ENCODE results near the gene MIB1.
"Not testable (repeated sequence)": the region's sequence is repeated elsewhere in the genome, so short reads cannot be mapped to it uniquely, and the experiment has no call there.

Gene MIB1

DNA sequence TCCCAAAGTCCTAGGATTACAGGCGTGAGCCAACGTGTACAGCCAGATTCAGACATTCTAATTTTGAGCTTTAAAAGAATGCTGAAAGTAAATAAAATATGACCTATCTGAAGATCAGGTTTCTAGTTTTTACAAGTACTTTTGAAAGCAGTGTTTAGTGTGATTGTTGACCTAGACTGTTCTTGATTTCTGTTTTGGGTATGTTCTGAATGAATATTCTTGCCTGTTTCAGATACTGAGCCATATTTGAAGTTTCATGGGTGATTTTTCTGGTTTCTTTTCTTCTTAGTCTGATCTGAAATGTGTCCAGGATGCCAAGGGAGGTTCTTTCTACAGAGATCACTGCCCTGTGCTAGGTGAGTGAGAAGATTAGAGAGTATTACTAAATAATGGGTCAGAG, 37.2 kb downstream of the MIB1 start:
- in situ Hi-C loops (cut with HindIII; ENCODE audit: low sequenced_read_pairs), result no loop called here
- TF ChIP-seq, protein P1, sequence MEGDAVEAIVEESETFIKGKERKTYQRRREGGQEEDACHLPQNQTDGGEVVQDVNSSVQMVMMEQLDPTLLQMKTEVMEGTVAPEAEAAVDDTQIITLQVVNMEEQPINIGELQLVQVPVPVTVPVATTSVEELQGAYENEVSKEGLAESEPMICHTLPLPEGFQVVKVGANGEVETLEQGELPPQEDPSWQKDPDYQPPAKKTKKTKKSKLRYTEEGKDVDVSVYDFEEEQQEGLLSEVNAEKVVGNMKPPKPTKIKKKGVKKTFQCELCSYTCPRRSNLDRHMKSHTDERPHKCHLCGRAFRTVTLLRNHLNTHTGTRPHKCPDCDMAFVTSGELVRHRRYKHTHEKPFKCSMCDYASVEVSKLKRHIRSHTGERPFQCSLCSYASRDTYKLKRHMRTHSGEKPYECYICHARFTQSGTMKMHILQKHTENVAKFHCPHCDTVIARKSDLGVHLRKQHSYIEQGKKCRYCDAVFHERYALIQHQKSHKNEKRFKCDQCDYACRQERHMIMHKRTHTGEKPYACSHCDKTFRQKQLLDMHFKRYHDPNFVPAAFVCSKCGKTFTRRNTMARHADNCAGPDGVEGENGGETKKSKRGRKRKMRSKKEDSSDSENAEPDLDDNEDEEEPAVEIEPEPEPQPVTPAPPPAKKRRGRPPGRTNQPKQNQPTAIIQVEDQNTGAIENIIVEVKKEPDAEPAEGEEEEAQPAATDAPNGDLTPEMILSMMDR (IDR thresholded peaks at IDR 0.05; ENCODE audit: low read depth, low read length), result no peak
- H3K4me3 ChIP-seq (ENCODE audit: low read depth, low read length), result no peak overlapping the region
- DNase-seq (ENCODE audit: low read depth, low spot score), result no peak

DNA sequence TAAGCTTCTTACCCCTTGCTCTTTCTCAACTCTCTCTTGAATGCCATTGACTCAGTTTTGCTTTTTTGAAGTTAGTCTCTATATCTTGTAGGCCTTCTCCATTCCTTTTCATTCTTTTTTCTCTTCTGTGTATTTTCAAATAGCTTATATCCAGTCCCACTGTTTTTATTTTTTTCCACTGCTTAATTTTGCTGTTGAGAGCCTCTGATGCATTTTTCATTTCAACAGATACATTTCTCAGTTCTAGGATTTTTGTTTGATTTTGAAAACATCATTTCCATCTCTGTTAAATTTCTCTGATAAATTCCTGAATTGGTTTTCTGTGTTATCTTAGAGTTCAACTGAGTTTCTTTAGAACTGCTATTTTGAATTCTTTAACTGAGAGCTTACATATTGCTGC, 45.9 kb downstream of the MIB1 start:
- in situ Hi-C loops (cut with HindIII; ENCODE audit: low sequenced_read_pairs), result no loop called here
- TF ChIP-seq, protein P1 (IDR thresholded peaks at IDR 0.05; ENCODE audit: low read depth, low read length), result no peak
- no peak overlapping the region for H3K4me3 ChIP-seq (ENCODE audit: low read depth, low read length)
- no peak for DNase-seq (ENCODE audit: low read depth, low spot score)

DNA sequence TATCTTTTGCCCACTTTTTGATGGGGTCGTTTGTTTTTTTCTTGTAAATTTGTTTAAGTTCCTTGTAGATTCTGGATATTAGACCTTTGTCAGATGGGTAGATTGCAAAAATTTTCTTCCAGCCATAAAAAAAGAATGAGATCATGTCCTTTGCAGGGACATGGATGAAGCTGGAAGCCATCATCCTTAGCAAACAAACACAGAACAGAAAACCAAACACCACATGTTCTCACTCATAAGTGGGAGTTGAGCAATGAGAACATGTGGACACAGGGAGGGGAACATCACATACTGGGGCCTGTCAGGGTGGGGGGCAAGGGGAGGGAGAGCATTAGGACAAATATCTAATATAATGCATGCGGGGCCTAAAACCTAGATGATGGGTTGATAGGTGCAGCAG, 55.5 kb downstream of the MIB1 start:
- DNase-seq (ENCODE audit: low read depth, low spot score); in situ Hi-C loops (cut with HindIII; ENCODE audit: low sequenced_read_pairs); H3K4me3 ChIP-seq (ENCODE audit: low read depth, low read length): not testable (repeated sequence)

DNA sequence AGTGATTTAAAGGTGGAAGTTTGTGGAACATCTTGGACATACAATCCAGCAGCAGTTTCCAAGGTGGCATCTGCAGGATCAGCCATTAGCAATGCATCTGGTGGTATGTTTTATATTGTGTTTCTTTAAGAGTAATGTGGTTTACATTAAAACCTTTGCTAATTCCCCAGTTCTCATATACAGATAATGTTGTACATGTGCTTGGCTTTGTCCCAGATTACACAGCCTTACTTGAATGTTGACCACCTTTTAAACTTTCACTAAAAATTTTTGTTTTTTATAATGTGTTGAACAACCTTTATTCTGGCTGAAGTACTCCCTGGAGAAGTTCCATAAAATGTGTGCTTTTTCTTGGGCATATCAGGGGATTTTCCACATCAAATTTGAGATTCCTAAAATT, 57.5 kb downstream of the MIB1 start:
- DNase-seq (ENCODE audit: low read depth, low spot score), result no peak
- H3K4me3 ChIP-seq (ENCODE audit: low read depth, low read length), result no peak overlapping the region
- TF ChIP-seq, protein P1 (IDR thresholded peaks at IDR 0.05; ENCODE audit: low read depth, low read length), result no peak
- in situ Hi-C loops (cut with HindIII; ENCODE audit: low sequenced_read_pairs), result no loop called here

DNA sequence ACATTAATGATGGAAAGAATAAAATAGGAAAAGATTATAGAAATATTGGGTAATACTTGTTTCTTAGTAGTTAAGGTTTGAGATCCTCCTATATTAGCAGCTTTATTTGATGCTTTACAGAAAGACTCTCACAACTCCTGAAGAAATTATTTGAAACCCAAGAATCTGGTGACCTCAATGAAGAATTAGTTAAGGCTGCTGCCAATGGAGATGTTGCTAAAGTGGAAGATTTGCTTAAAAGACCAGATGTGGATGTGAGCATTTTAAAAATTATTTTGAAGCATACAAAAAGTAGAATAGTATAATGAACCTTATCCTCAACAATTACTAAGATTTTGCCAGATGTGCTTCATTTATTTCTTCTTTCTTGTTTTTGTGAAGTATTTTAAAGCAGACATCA, 59.1 kb downstream of the MIB1 start:
- H3K4me3 ChIP-seq (ENCODE audit: low read depth, low read length), result no peak overlapping the region
- in situ Hi-C loops (cut with HindIII; ENCODE audit: low sequenced_read_pairs), result no loop called here
- TF ChIP-seq, protein P1 (IDR thresholded peaks at IDR 0.05; ENCODE audit: low read depth, low read length), result no peak
- no peak for DNase-seq (ENCODE audit: low read depth, low spot score)

DNA sequence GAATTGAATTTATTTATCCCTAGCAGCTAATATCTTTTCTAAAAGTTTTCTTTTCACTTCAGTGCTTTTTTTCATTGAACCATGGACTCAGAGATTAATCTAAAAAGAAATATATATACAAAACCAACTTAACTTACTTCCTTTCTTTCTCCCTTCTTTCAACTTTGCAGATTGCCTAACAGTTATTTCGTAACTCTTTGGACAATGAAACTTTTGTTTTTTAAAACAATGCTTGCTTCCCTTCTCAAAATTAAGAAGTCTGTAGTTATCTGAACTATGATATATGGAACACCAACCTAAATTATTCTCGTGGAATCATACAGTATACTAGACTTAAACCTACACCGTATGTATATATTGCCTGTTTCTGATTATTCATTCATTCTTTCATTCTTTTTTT, 62.9 kb downstream of the MIB1 start:
- DNase-seq (ENCODE audit: low read depth, low spot score), result no peak
- in situ Hi-C loops (cut with HindIII; ENCODE audit: low sequenced_read_pairs), result no loop called here
- TF ChIP-seq, protein P1 (IDR thresholded peaks at IDR 0.05; ENCODE audit: low read depth, low read length), result no peak
- no peak overlapping the region for H3K4me3 ChIP-seq (ENCODE audit: low read depth, low read length)

DNA sequence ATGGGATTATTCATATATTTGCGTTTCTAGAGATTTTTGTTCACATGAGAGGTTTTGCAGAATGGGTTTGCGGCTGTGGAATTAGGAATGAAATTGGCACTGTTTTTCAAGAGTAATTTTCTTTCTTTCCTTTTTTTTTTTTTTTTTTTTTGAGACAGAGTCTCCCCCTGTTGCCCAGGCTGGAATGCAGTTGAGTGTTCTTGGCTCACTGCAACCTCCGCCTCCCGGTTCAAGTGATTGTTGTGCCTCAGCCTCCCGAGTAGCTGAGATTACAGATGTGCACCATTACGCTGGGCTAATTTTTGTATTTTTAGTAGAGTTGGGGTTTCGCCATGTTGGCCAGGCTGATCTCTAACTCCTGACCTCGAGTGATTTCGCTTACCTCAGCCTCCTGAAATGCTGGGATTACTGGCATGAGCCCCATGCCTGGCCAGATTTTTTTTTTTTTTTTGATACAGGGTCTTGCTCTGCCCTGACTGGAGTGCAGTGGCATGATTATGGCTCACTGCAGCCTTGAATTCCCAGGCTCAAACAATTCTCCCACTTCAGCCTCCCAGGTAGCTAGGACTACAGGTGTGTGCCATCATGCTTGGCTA, 65.3 kb downstream of the MIB1 start:
- in situ Hi-C loops (cut with HindIII; ENCODE audit: low sequenced_read_pairs), result no loop called here
- TF ChIP-seq, protein P1 (IDR thresholded peaks at IDR 0.05; ENCODE audit: low read depth, low read length), result no peak

More for the DNA sequence above, 65.3 kb downstream of the MIB1 start:
- H3K4me3 ChIP-seq (ENCODE audit: low read depth, low read length), result no peak overlapping the region
- DNase-seq (ENCODE audit: low read depth, low spot score), result no peak

All from astrocyte of the spinal cord (primary cell).